H1 (cell line): ENCODE results near the gene SRMS. TPM values are rescaled to one million over a fixed set of nuclear protein-coding genes. Genes with fewer than 3 reads are reported as not detected.

Source experiments
- CTCF ChIA-PET: fragments of 300-600 bp; sonication (Branson Sonifier 250); formaldehyde crosslinking; loops from one replicate; lab custom pipeline; 2021; ENCODE audit not compliant: partially characterized antibody; lab: Charles Lee
- POLR2A ChIA-PET: fragments of 300-600 bp; sonication (Branson Sonifier 250); formaldehyde crosslinking; loops from one replicate; lab custom pipeline; 2021; ENCODE audit warnings: inconsistent platforms; ENCODE audit not compliant: partially characterized antibody; lab: Charles Lee
- DNase-seq, 2 experiments: peaks; one replicate each; pipeline versions ENCODE4 v3.0.0 to v3.0.0-alpha.2; 2010 to 2022; ENCODE audit warnings: low spot score in 2 of 2, low read depth in 1 of 2, mixed read lengths in 1 of 2
- FAIRE-seq: peaks from 2 replicates; lab custom pipeline; 2011; peaks lifted over from hg19 to GRCh38; lab: Jason Lieb, UNC
- H2AFZ ChIP-seq: 2 replicates; pipeline ENCODE4 v1.8.1; 2012; ENCODE audit warnings: low read length, inconsistent platforms
- H2AK5ac ChIP-seq: 2 replicates; pipeline ENCODE4 v1.6.1; 2013; ENCODE audit warnings: low read depth, low read length
- H2BK120ac ChIP-seq: replicated peaks from 2 replicates; pipeline ENCODE3; 2013; ENCODE audit warnings: low read depth, low read length, inconsistent platforms
- H2BK12ac ChIP-seq: 2 replicates; pipeline ENCODE4 v1.6.1; 2013; ENCODE audit warnings: low read depth, low read length
- H2BK15ac ChIP-seq: 2 replicates; pipeline ENCODE4 v1.6.1; 2013; ENCODE audit warnings: low read length
- H2BK20ac ChIP-seq: 2 replicates; pipeline ENCODE4 v1.6.1; 2013; ENCODE audit warnings: low read length
- H2BK5ac ChIP-seq: 2 replicates; pipeline ENCODE4 v1.6.1; 2013; ENCODE audit warnings: low read depth, low read length
- H3K14ac ChIP-seq: 2 replicates; pipeline ENCODE4 v1.6.1; 2013; ENCODE audit warnings: inconsistent platforms; ENCODE audit not compliant: insufficient read length
- H3K18ac ChIP-seq: 2 replicates; pipeline ENCODE4 v1.6.1; 2013; ENCODE audit warnings: low read length; ENCODE audit errors: extremely low read depth
- H3K23ac ChIP-seq: 2 replicates; pipeline ENCODE4 v1.6.1; 2013; ENCODE audit warnings: inconsistent platforms; ENCODE audit not compliant: insufficient read length
- H3K23me2 ChIP-seq: 2 replicates; pipeline ENCODE4 v1.6.1; 2013; ENCODE audit warnings: low read depth, low read length
- H3K27ac ChIP-seq: 2 replicates; pipeline ENCODE4 v1.6.1; 2011; ENCODE audit warnings: low read depth, low read length, inconsistent platforms
- H3K27me3 ChIP-seq, 4 experiments: replicated peaks in 1 of 4; 1 replicate in 1 of 4; 2 replicates in 3 of 4; pipeline versions ENCODE4 v1.6.1 to v1.8.1; 2011 to 2013; ENCODE audit warnings: low read length in 3 of 4, mild to moderate bottlenecking in 3 of 4, inconsistent platforms in 2 of 4, mixed read lengths in 2 of 4, moderate library complexity in 1 of 4; ENCODE audit not compliant: control insufficient read depth in 3 of 4, insufficient read depth in 3 of 4; ENCODE audit errors: extremely low read depth in 1 of 4
- H3K36me3 ChIP-seq, 4 experiments: 2 replicates each; pipeline versions ENCODE4 v1.6.1 to v1.8.1; 2011 to 2013; ENCODE audit warnings: mild to moderate bottlenecking in 4 of 4, low read length in 3 of 4, moderate library complexity in 2 of 4, control low read depth in 1 of 4, inconsistent platforms in 1 of 4; ENCODE audit not compliant: insufficient read depth in 4 of 4, control insufficient read depth in 2 of 4
- H3K4ac ChIP-seq: replicated peaks from 2 replicates; pipeline ENCODE3; 2013; ENCODE audit warnings: low read length, low read depth, mixed read lengths, inconsistent platforms; ENCODE audit not compliant: insufficient read length
- H3K4me1 ChIP-seq, 4 experiments: replicated peaks in 1 of 4; 1 replicate in 1 of 4; 2 replicates in 3 of 4; pipeline versions ENCODE4 v1.6.1 to v1.8.1; 2011 to 2013; ENCODE audit warnings: low read length in 3 of 4, inconsistent platforms in 2 of 4, mixed read lengths in 1 of 4; ENCODE audit not compliant: insufficient read depth in 4 of 4, control insufficient read depth in 3 of 4
- H3K4me2 ChIP-seq, 2 experiments: 2 replicates each; pipeline versions ENCODE4 v1.6.1 to v1.8.1; 2011 to 2013; ENCODE audit warnings: low read depth in 2 of 2, low read length in 2 of 2, control low read depth in 1 of 2, inconsistent platforms in 1 of 2, mild to moderate bottlenecking in 1 of 2; ENCODE audit not compliant: insufficient read depth in 1 of 2
- H3K4me3 ChIP-seq, 4 experiments: fragments of 200-600, 300-600 bp in 1 of 4; sonication (generic), shearing (Covaris generic), sonication (Bioruptor Twin) in 1 of 4; 2 replicates each; pipeline versions ENCODE4 v1.5.1 to v1.8.1; 2011 to 2016; ENCODE audit warnings: low read length in 4 of 4, low read depth in 3 of 4, control low read depth in 2 of 4, inconsistent platforms in 2 of 4, mild to moderate bottlenecking in 2 of 4, mixed read lengths in 1 of 4, moderate library complexity in 1 of 4; ENCODE audit not compliant: insufficient read depth in 2 of 4; ENCODE audit errors: extremely low read depth in 1 of 4
- H3K56ac ChIP-seq: replicated peaks from 2 replicates; pipeline ENCODE3; 2013; ENCODE audit warnings: low read depth, mild to moderate bottlenecking, mixed read lengths, low read length, inconsistent platforms; ENCODE audit not compliant: insufficient read length
- H3K79me1 ChIP-seq: 2 replicates; pipeline ENCODE4 v1.6.1; 2013; ENCODE audit warnings: low read depth, low read length, control low read depth
- H3K79me2 ChIP-seq, 2 experiments: 2 replicates each; pipeline versions ENCODE4 v1.6.1 to v1.8.1; 2012 to 2013; ENCODE audit warnings: low read length in 2 of 2, mild to moderate bottlenecking in 2 of 2, inconsistent platforms in 1 of 2; ENCODE audit not compliant: insufficient read depth in 2 of 2, control insufficient read depth in 1 of 2
- H3K9ac ChIP-seq, 4 experiments: replicated peaks in 1 of 4; 1 replicate in 1 of 4; 2 replicates in 3 of 4; pipeline versions ENCODE4 v1.6.1 to v1.8.1; 2011 to 2013; ENCODE audit warnings: low read depth in 3 of 4, low read length in 3 of 4, control low read depth in 2 of 4, mild to moderate bottlenecking in 2 of 4, moderate library complexity in 2 of 4, inconsistent platforms in 1 of 4; ENCODE audit errors: extremely low read depth in 1 of 4
- H3K9me3 ChIP-seq, 2 experiments: 2 replicates each; pipeline versions ENCODE4 v1.6.1 to v1.8.1; 2012 to 2013; ENCODE audit warnings: mild to moderate bottlenecking in 2 of 2, moderate library complexity in 2 of 2, control low read depth in 1 of 2, inconsistent platforms in 1 of 2, low read depth in 1 of 2, low read length in 1 of 2, mixed read lengths in 1 of 2; ENCODE audit not compliant: insufficient read depth in 2 of 2
- H4K20me1 ChIP-seq, 2 experiments: replicated peaks in 1 of 2; 2 replicates each; pipeline versions ENCODE3 to v1.8.1; 2011 to 2013; ENCODE audit warnings: inconsistent platforms in 2 of 2, low read length in 2 of 2, mild to moderate bottlenecking in 1 of 2; ENCODE audit not compliant: insufficient read depth in 2 of 2, control insufficient read depth in 1 of 2
- H4K5ac ChIP-seq: 2 replicates; pipeline ENCODE4 v1.6.1; 2013; ENCODE audit warnings: low read length, low read depth, mixed read lengths, inconsistent platforms; ENCODE audit not compliant: insufficient read length
- H4K8ac ChIP-seq: 2 replicates; pipeline ENCODE4 v1.8.0; 2013; ENCODE audit warnings: mild to moderate bottlenecking, moderate library complexity, low read length, inconsistent platforms; ENCODE audit not compliant: insufficient read depth; ENCODE audit errors: extremely low read depth
- H4K91ac ChIP-seq: replicated peaks from 2 replicates; pipeline ENCODE3; 2013; ENCODE audit warnings: low read length, mixed read lengths, inconsistent platforms; ENCODE audit not compliant: insufficient read length
- BCL11A ChIP-seq, 2 experiments: IDR thresholded peaks; one replicate each; pipeline ENCODE4 v1.6.1; 2011; ENCODE audit warnings: low read depth in 2 of 2, low read length in 2 of 2, mild to moderate bottlenecking in 2 of 2
- CHD1 ChIP-seq: IDR thresholded peaks from 2 replicates; pipeline ENCODE4 v1.6.1; 2012; ENCODE audit warnings: low read depth, low read length, improper control_type of control experiment
- CTBP2 ChIP-seq: IDR thresholded peaks from 2 replicates; pipeline ENCODE4 v1.7.0; 2011; ENCODE audit warnings: borderline replicate concordance, mild to moderate bottlenecking, moderate library complexity, mixed read lengths, low read length; ENCODE audit not compliant: insufficient read depth, insufficient read length
- EGR1 ChIP-seq: IDR thresholded peaks from 2 replicates; pipeline ENCODE4 v1.6.1; 2011; ENCODE audit warnings: low read depth, low read length, borderline replicate concordance
- EZH2 ChIP-seq: fragments of 200-600 bp; sonication (generic); IDR thresholded peaks from 2 replicates; pipeline ENCODE4 v1.7.1; 2012; ENCODE audit warnings: low read depth, mild to moderate bottlenecking, moderate library complexity, low read length, inconsistent platforms; ENCODE audit not compliant: severe bottlenecking
- KDM1A ChIP-seq: fragments of 200-600, 300-600 bp; sonication (generic); IDR thresholded peaks from 2 replicates; pipeline ENCODE4 v1.7.1; 2016; ENCODE audit warnings: mild to moderate bottlenecking, low read length, borderline replicate concordance
- KDM4A ChIP-seq: IDR thresholded peaks from one replicate; pipeline ENCODE4 v1.7.1; 2012; ENCODE audit warnings: low read depth, mild to moderate bottlenecking, moderate library complexity, low read length, inconsistent platforms; ENCODE audit not compliant: severe bottlenecking
- NRF1 ChIP-seq: IDR thresholded peaks from 2 replicates; pipeline ENCODE4 v1.6.1; 2011; ENCODE audit warnings: mild to moderate bottlenecking, low read depth, low read length, improper control_type of control experiment
- PHF8 ChIP-seq: fragments of 200-600 bp; sonication (generic); conservative IDR thresholded peaks from 2 replicates; pipeline ENCODE4 v1.7.1; 2012; ENCODE audit warnings: low read depth, mild to moderate bottlenecking, inconsistent platforms, low read length, moderate library complexity
- RXRA ChIP-seq: IDR thresholded peaks from 2 replicates; pipeline ENCODE4 v1.6.1; 2011; ENCODE audit warnings: low read depth, mild to moderate bottlenecking, low read length, moderate library complexity; ENCODE audit not compliant: insufficient read depth
- SAP30 ChIP-seq: fragments of 300-600 bp; sonication (generic); IDR thresholded peaks from 2 replicates; pipeline ENCODE4 v1.7.1; 2012; ENCODE audit warnings: low read length, moderate library complexity, mild to moderate bottlenecking, inconsistent platforms; ENCODE audit not compliant: insufficient read depth, insufficient replicate concordance
- TEAD4 ChIP-seq: IDR thresholded peaks from 2 replicates; pipeline ENCODE4 v1.6.1; 2012; ENCODE audit warnings: low read depth, low read length, inconsistent platforms, mixed read lengths
- ZNF274 ChIP-seq: IDR thresholded peaks from 2 replicates; pipeline ENCODE4 v1.7.0; 2012; ENCODE audit warnings: low read length, borderline replicate concordance; ENCODE audit errors: extremely low read depth
- WGBS, 2 experiments: shearing (Covaris generic) in 1 of 2; methylation state at CpG; one replicate each; pipeline versions ENCODE4 v1.1.6 to v1.1.7; 2013 to 2015; ENCODE audit warnings: low lambda C conversion rate in 2 of 2, mixed read lengths in 2 of 2, inconsistent platforms in 1 of 2, low coverage in 1 of 2, missing lambda C conversion rate in 1 of 2; ENCODE audit not compliant: insufficient replicate concordance in 2 of 2, insufficient coverage in 1 of 2, insufficient read length in 1 of 2; ENCODE audit errors: extremely low coverage in 1 of 2, missing lambda C conversion rate in 1 of 2; 5-methylcytosine and 5-hydroxymethylcytosine counted together
- polyA plus RNA-seq, 7 experiments: library from polyadenylated mRNA; depleted of rRNA in 3 of 7; stranded (reverse) in 5 of 7; unstranded in 2 of 7; fragments of >200 nt in 5 of 7; fragments of 200-250 nt in 2 of 7; gene quantifications; 1 replicate in 5 of 7; 2 replicates in 1 of 7; 4 replicates in 1 of 7; pipeline versions ENCODE4 v1.2.1 to v1.2.3, GENCODE V29; 2011 to 2013; ENCODE audit warnings: missing spikeins in 2 of 7, mixed read lengths in 2 of 7
- total RNA-seq: library from RNA; stranded (reverse); fragmentation: NEBNext Ultra II Directional; extraction: Animal tissue kit (Norgen Biotek cat#: 25700); gene quantifications from 2 replicates; pipeline ENCODE4 v1.2.1, GENCODE V29; 2021

The SRMS gene
- total and polyA plus RNA-seq, 2 of the 8 experiments (the other 6 are each of a cell fraction or from before 2014, with no cell fraction given), result 0.39 to 0.76 TPM

DNA sequence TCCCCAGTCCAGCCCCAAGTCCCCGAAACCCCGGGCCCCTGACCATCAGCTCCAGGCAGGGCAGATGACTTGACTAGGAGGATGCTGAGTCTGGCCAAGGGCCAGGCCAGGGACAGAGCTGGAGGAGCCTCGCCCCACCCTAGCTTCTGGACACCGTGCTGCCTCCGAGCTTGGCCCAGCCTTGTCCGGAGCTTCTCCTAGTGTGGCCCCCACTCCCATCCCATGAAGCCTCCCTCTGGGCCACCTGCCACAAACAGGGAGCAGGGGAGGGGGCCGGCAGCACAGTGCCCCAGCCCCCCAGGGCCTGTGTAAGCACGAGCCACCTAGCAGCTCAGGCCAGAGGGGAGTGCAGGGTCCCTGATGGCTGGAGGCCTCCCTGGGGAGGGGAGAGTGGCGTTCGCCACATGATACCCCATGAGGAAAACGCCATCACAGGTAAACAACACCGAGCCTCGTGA, 54.0 kb downstream of the SRMS start:
- Histone ChIP-seq H3K79me1 (no peaks in the 10 kb centered on the region), H2AFZ (no peak overlapping the region), H2BK12ac (no peak overlapping the region), H3K4me3 (no peak overlapping the region), H3K4me1 (peaks cover 0 to 21% (median 12%) of the 10 kb centered on the region in 4 experiments; a peak in 6 of 7 replicates), H3K4me2 (no peak overlapping the region), H4K5ac (no peak overlapping the region), H3K36me3 (peaks cover 0 to 8% (median 1%) of the 10 kb centered on the region in 4 experiments; a peak in 5 of 8 replicates), H3K23me2 (peaks cover 18% of the 10 kb centered on the region; the same call in 1 of the 2 replicates), H3K4ac (no peak overlapping the region), H2BK20ac (no peak overlapping the region), H4K8ac (no peak overlapping the region), H3K9ac (no peak overlapping the region), H2BK5ac (no peak overlapping the region), H3K23ac (no peak overlapping the region), H3K14ac (no peak overlapping the region), H3K56ac (no peak overlapping the region), H3K9me3 (no peaks in the 10 kb centered on the region), H3K18ac (no peak overlapping the region), H3K79me2 (no peaks in the 10 kb centered on the region), H4K20me1 (peaks cover 0 to 10% of the 10 kb centered on the region in 2 experiments), H4K91ac (no peak overlapping the region), H2AK5ac (no peak overlapping the region), H3K27ac (no peak overlapping the region), H3K27me3 (peaks cover 3 to 37% (median 33%) of the 10 kb centered on the region in 4 experiments), H2BK120ac (no peak overlapping the region), H2BK15ac (no peak overlapping the region)
- WGBS, 2 experiments, result 86% methylated on average over 10 of the region's 13 CpGs; no CpG with 5 or more reads in 1 of the 2 experiments
- CTCF ChIA-PET, result interaction anchor here (0.6 to 1.5 kb wide), 5 partner anchors 9 to 324 kb away, joined by 3 to 6 read pairs (median 3); no protein-coding TSS in a partner anchor
- POLR2A ChIA-PET, result interaction anchor here (1.0 to 2.2 kb wide), 2 partner anchors 28 to 29 kb away, joined by 4 to 6 read pairs; partner anchors contain the start of gene PPDPF
- FAIRE-seq (no peak), DNase-seq (no peak)
- TF ChIP-seq SAP30 (no peak), RXRA (no peak), ZNF274 (no peak), EZH2 (no peak), BCL11A (IDR thresholded peaks at IDR 0.05; ENCODE audit: low read depth in 2 of 2, low read length in 2 of 2) (no peak), CTBP2 (no peak), KDM4A (no peak), CHD1 (no peak), PHF8 (no peak), TEAD4 (no peak), EGR1 (no peak), KDM1A (no peak), NRF1 (no peak)
